Suprapubic skin (tissue), 4 donors: ENCODE data around the gene VEGFC. TPM values are rescaled to one million over a fixed set of nuclear protein-coding genes. Genes with fewer than 3 reads are reported as not detected.

Source experiments
- DNase-seq, 2 donors: peaks; one replicate each; pipeline ENCODE4 v3.0.0-alpha.2; 2019; ENCODE audit warnings: low spot score in 2 of 2
- H3K27ac ChIP-seq: fragments of 200-600 bp; sonication (generic); one replicate; pipeline ENCODE4 v1.5.1; 2019
- H3K27me3 ChIP-seq: fragments of 200-600 bp; sonication (generic); one replicate; pipeline ENCODE4 v1.5.1; 2019
- H3K36me3 ChIP-seq: fragments of 200-600 bp; sonication (generic); one replicate; pipeline ENCODE4 v1.5.1; 2019
- H3K4me1 ChIP-seq: fragments of 200-600 bp; sonication (generic); one replicate; pipeline ENCODE4 v1.5.1; 2019
- H3K4me3 ChIP-seq: fragments of 200-600 bp; sonication (generic); one replicate; pipeline ENCODE4 v1.5.1; 2019; ENCODE audit warnings: mild to moderate bottlenecking
- H3K9me3 ChIP-seq: fragments of 200-600 bp; sonication (generic); one replicate; pipeline ENCODE4 v1.5.1; 2019
- CTCF ChIP-seq, 2 donors: fragments of 200-600 bp in 1 of 2; fragments of 450-650 bp in 1 of 2; sonication (generic) in 1 of 2; IDR thresholded peaks; one replicate each; pipeline ENCODE4 v1.5.1; 2016 to 2019; ENCODE audit warnings: antibody characterized with exemption in 2 of 2, mild to moderate bottlenecking in 1 of 2, moderate library complexity in 1 of 2
- EP300 ChIP-seq: sonication (generic); formaldehyde crosslinking; IDR thresholded peaks from one replicate; pipeline ENCODE4 v1.6.1; 2017; ENCODE audit warnings: antibody characterized with exemption
- POLR2A ChIP-seq, 2 donors: fragments of 450-650 bp; IDR thresholded peaks; one replicate each; pipeline ENCODE4 v1.6.1; 2017; ENCODE audit warnings: antibody characterized with exemption in 2 of 2, mild to moderate bottlenecking in 2 of 2, moderate library complexity in 2 of 2
- POLR2AphosphoS5 ChIP-seq, 3 donors: sonication (generic); formaldehyde crosslinking; IDR thresholded peaks; one replicate each; pipeline ENCODE4 v1.6.1; 2017; ENCODE audit warnings: antibody characterized with exemption in 3 of 3
- WGBS: methylation state at CpG from one replicate; pipeline ENCODE4 v1.1.5; 2018; 5-methylcytosine and 5-hydroxymethylcytosine counted together
- total RNA-seq, 4 donors: library from RNA; depleted of rRNA; stranded (reverse); fragments of >200 nt; gene quantifications; one replicate each; pipeline ENCODE4 v1.1.0, GENCODE V29; 2016

The VEGFC gene
- total RNA-seq, 4 donors from 2014 or later = 2.3 to 8.1 (median 4.1) TPM

GRCh38 chr4:176767183-176767582, 25.5 kb downstream of the VEGFC start:
- WGBS = 81% methylated on average over 1 of the region's 1 CpG
- Histone ChIP-seq H3K27ac (no peak overlapping the region), H3K9me3 (no peaks in the 10 kb centered on the region), H3K36me3 (no peaks in the 10 kb centered on the region), H3K4me3 (no peak overlapping the region), H3K4me1 (no peaks in the 10 kb centered on the region), H3K27me3 (no peaks in the 10 kb centered on the region)
- DNase-seq = no peak
- no peak for TF ChIP-seq EP300
- TF ChIP-seq POLR2AphosphoS5 (IDR thresholded peaks at IDR 0.05) = no peak
- no peak for TF ChIP-seq CTCF (IDR thresholded peaks at IDR 0.05)
- no peak for TF ChIP-seq POLR2A (IDR thresholded peaks at IDR 0.05)

- no peaks in the 10 kb centered on the region for H3K9me3 ChIP-seq
Observed at GRCh38 chr4:176762661-176763308, 29.9 kb downstream of the VEGFC start.

GRCh38 chr4:176761872-176762271, 30.9 kb downstream of the VEGFC start:
- TF ChIP-seq CTCF (IDR thresholded peaks at IDR 0.05) (no peak), POLR2A (IDR thresholded peaks at IDR 0.05) (no peak), POLR2AphosphoS5 (IDR thresholded peaks at IDR 0.05) (no peak), EP300 (no peak)
- no peaks in the 10 kb centered on the region for H3K9me3 ChIP-seq
- no peaks in the 10 kb centered on the region for H3K4me1 ChIP-seq
- no peak for DNase-seq
- H3K27ac ChIP-seq = no peak overlapping the region
- WGBS = 86% methylated on average over 3 of the region's 3 CpGs
- no peaks in the 10 kb centered on the region for H3K36me3 ChIP-seq
- no peaks in the 10 kb centered on the region for H3K27me3 ChIP-seq
- H3K4me3 ChIP-seq = no peak overlapping the region

More at GRCh38 chr4:176762661-176763308, 29.9 kb downstream of the VEGFC start:
- Histone ChIP-seq H3K4me3 (no peak overlapping the region), H3K27ac (no peak overlapping the region), H3K27me3 (no peaks in the 10 kb centered on the region), H3K36me3 (no peaks in the 10 kb centered on the region), H3K4me1 (no peaks in the 10 kb centered on the region)
- TF ChIP-seq CTCF (IDR thresholded peaks at IDR 0.05) (no peak), EP300 (no peak), POLR2A (IDR thresholded peaks at IDR 0.05) (no peak), POLR2AphosphoS5 (IDR thresholded peaks at IDR 0.05) (no peak)
- WGBS = 81% methylated on average over 3 of the region's 3 CpGs
- no peak for DNase-seq

GRCh38 chr4:176760471-176760870, 32.3 kb downstream of the VEGFC start:
- Histone ChIP-seq H3K36me3 (no peaks in the 10 kb centered on the region), H3K4me1 (no peaks in the 10 kb centered on the region), H3K27ac (no peak overlapping the region), H3K4me3 (no peak overlapping the region), H3K9me3 (no peaks in the 10 kb centered on the region), H3K27me3 (no peaks in the 10 kb centered on the region)
- DNase-seq = no peak
- TF ChIP-seq CTCF (IDR thresholded peaks at IDR 0.05) (no peak), POLR2A (IDR thresholded peaks at IDR 0.05) (no peak), EP300 (no peak), POLR2AphosphoS5 (IDR thresholded peaks at IDR 0.05) (no peak)
- WGBS = 59% methylated on average over 3 of the region's 3 CpGs

- WGBS = 94% methylated on average over 2 of the region's 2 CpGs
- H3K9me3 ChIP-seq = no peaks in the 10 kb centered on the region
- no peaks in the 10 kb centered on the region for H3K36me3 ChIP-seq
- no peaks in the 10 kb centered on the region for H3K4me1 ChIP-seq
- H3K27ac ChIP-seq = no peak overlapping the region
- H3K4me3 ChIP-seq = no peak overlapping the region
- no peak for TF ChIP-seq POLR2AphosphoS5 (IDR thresholded peaks at IDR 0.05)
- no peaks in the 10 kb centered on the region for H3K27me3 ChIP-seq
- DNase-seq = no peak
Observed at GRCh38 chr4:176758731-176759130, 34.0 kb downstream of the VEGFC start.

- no peak overlapping the region for H3K4me3 ChIP-seq
- H3K36me3 ChIP-seq = no peaks in the 10 kb centered on the region
- H3K27ac ChIP-seq = no peak overlapping the region
- 64% methylated on average over 4 of the region's 4 CpGs for WGBS
- H3K4me1 ChIP-seq = no peaks in the 10 kb centered on the region
- H3K9me3 ChIP-seq = no peaks in the 10 kb centered on the region
- DNase-seq = no peak
- TF ChIP-seq POLR2A (IDR thresholded peaks at IDR 0.05) = no peak
- no peak for TF ChIP-seq EP300
- no peak for TF ChIP-seq POLR2AphosphoS5 (IDR thresholded peaks at IDR 0.05)
- TF ChIP-seq CTCF (IDR thresholded peaks at IDR 0.05) = no peak
- H3K27me3 ChIP-seq = no peaks in the 10 kb centered on the region
Observed at GRCh38 chr4:176758323-176758722, 34.4 kb downstream of the VEGFC start.
